Left ventricle myocardium inferior (tissue), 1 donor: ENCODE measurements around the gene DESI1. TPM values are rescaled to one million over a fixed set of nuclear protein-coding genes. Genes with fewer than 3 reads are reported as not detected.

Experiments used
- DNase-seq: peaks from one replicate; pipeline ENCODE4 v3.0.0-alpha.2; 2020
- H3K27ac ChIP-seq: fragments of 200-600 bp; replicated peaks from 2 replicates; pipeline ENCODE4 v1.8.0; 2021
- H3K27me3 ChIP-seq: fragments of 200-600 bp; 2 replicates; pipeline ENCODE4 v1.8.0; 2021; ENCODE audit warnings: low read depth
- H3K36me3 ChIP-seq: fragments of 200-600 bp; 2 replicates; pipeline ENCODE4 v1.8.0; 2021
- H3K4me1 ChIP-seq: fragments of 200-600 bp; 2 replicates; pipeline ENCODE4 v1.8.0; 2021
- H3K4me3 ChIP-seq: fragments of 200-600 bp; 2 replicates; pipeline ENCODE4 v1.8.0; 2021; ENCODE audit warnings: mild to moderate bottlenecking, moderate library complexity
- H3K9me3 ChIP-seq: fragments of 200-600 bp; replicated peaks from 2 replicates; pipeline ENCODE4 v1.8.0; 2021
- CTCF ChIP-seq: fragments of 200-600 bp; IDR thresholded peaks from 2 replicates; pipeline ENCODE4 v1.8.0; 2021; ENCODE audit warnings: antibody characterized with exemption, mild to moderate bottlenecking, borderline replicate concordance
- intact Hi-C: fragments of 100-400 bp; cut with micrococcal nuclease; formaldehyde crosslinking; loops from one replicate; pipeline ENCODE4 v1.11.0; 2022
- total RNA-seq: library from RNA; stranded (reverse); fragmentation: NEBNext Ultra II Directional; extraction: Animal tissue kit (Norgen Biotek cat#: 25700); gene quantifications from one replicate; pipeline ENCODE4 v1.2.1, GENCODE V29; 2021
- donor health status: DM: no; HTN: yes; CAD: no; lungs with severe emphysema.

Gene DESI1
- total RNA-seq, 1 donor from 2014 or later = 46.2 TPM

GRCh38 chr22:41556561-41556960 lies 64.3 kb downstream of the DESI1 start:
- intact Hi-C loops = no loop called here
- peak overlapping the region; percentile 75 for H3K27ac ChIP-seq

DNA sequence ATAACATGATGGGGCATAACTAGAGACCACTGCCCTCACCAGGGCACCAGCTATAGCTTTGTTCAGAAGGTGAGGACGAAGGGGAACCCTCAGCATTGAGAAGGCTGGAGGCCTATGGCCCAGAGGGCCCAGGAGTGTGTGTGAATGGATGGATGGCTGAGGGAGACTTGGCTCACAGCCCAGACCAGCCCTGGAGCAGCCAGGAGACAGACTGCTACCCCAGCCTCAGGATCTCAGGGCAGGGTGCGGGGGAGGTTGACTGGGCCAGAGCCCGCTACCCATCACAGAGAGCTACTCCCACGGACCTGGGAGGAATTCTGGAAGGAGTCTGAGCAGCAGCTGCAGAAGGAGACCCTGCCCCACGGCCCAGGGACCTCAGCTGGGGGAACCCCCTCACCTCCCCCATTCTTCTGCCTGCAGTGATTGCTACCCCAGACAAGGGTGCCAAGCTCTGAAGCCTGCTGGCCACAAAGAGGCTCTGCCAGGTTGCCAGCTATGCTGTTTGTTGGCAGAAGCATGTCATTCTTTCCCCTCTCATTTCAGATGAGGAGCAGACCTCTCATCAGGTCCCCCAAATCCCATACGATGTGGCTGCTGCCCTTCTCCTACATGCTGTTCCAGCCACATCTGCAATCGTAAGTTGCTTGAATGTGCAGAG lies 65.4 kb downstream of the DESI1 start:
- no peak for DNase-seq
- intact Hi-C loops = no loop called here
- no peak for TF ChIP-seq CTCF
- Histone ChIP-seq H3K4me3 (no peak overlapping the region), H3K27ac (no peak overlapping the region), H3K9me3 (no peaks in the 10 kb centered on the region), H3K27me3 (peaks cover 4% of the 10 kb centered on the region), H3K36me3 (no peaks in the 10 kb centered on the region), H3K4me1 (peaks cover 47% of the 10 kb centered on the region)

More at GRCh38 chr22:41556561-41556960, 64.3 kb downstream of the DESI1 start:
- no peak for TF ChIP-seq CTCF
- no peak for DNase-seq
- H3K4me3 ChIP-seq = no peak overlapping the region
- H3K27me3 ChIP-seq = peaks cover 4% of the 10 kb centered on the region
- no peaks in the 10 kb centered on the region for H3K9me3 ChIP-seq
- H3K36me3 ChIP-seq = no peaks in the 10 kb centered on the region
- peaks cover 54% of the 10 kb centered on the region for H3K4me1 ChIP-seq

GRCh38 chr22:41551877-41552582 lies 68.8 kb downstream of the DESI1 start:
- H3K9me3 ChIP-seq = no peaks in the 10 kb centered on the region
- no peak overlapping the region for H3K27ac ChIP-seq
- no peak for DNase-seq
- intact Hi-C loops = no loop called here
- H3K36me3 ChIP-seq = no peaks in the 10 kb centered on the region
- H3K27me3 ChIP-seq = no peaks in the 10 kb centered on the region
- TF ChIP-seq CTCF = no peak
- peaks cover 24% of the 10 kb centered on the region for H3K4me1 ChIP-seq
- no peak overlapping the region for H3K4me3 ChIP-seq

DNA sequence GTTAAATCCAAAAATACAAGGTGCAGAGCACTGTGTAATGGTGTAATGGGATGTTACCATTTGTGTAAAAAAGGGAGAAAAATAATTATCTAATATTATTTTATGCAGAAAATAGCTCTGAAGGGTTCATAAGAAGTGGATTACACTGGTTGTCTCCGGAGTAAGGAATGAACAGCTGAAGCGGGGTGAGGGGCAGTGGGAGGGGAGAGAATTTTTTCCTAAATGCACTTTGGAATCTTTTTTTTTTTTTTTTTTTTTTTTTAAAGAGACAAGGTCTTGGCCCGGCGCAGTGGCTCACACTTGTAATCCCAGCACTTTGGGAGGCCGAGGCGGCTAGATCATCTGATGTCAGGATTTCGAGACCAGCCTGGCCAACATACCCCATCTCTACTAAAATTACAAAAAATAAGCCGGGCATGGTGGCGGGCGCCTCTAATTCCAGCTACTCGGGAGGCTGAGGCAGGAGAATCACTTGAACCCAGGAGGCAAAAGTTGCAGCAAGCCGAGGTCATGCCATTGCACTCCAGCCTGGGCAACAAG lies 69.8 kb downstream of the DESI1 start:
- no peak for TF ChIP-seq CTCF
- DNase-seq = no peak
- Histone ChIP-seq H3K4me3 (no peak overlapping the region), H3K9me3 (no peaks in the 10 kb centered on the region), H3K27ac (no peak overlapping the region), H3K27me3 (no peaks in the 10 kb centered on the region), H3K36me3 (no peaks in the 10 kb centered on the region), H3K4me1 (peaks cover 16% of the 10 kb centered on the region)
- intact Hi-C loops = no loop called here

DNA sequence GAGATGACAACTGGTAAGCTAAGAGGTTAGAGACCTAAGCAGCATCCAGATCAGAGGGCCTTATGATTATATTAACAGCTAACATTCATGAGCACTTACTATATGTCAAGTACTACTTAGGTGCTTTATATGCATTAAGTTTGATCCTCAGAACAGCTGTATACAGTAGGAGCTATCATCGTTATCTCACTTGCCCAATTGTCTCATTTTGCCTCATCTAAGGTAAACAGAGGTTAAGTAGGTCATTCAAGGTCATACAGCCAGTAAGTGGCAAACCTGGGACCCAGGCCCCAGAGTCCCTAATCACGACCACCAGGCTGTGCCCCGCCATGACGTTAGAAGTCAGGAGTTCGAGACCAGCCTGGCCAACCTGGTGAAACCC lies 72.0 kb downstream of the DESI1 start:
- DNase-seq = no peak
- H3K9me3 ChIP-seq = no peaks in the 10 kb centered on the region
- H3K4me1 ChIP-seq = peaks cover 13% of the 10 kb centered on the region
- TF ChIP-seq CTCF = no peak
- no peak overlapping the region for H3K27ac ChIP-seq
- intact Hi-C loops = no loop called here
- H3K27me3 ChIP-seq = no peaks in the 10 kb centered on the region
- H3K4me3 ChIP-seq = no peak overlapping the region
- H3K36me3 ChIP-seq = no peaks in the 10 kb centered on the region

Other genes with a start within 250 kb of the DESI1 start
- gene TEF, start 239.1 kb downstream of the DESI1 start, total RNA-seq = 20.1 TPM
- gene TOB2, start 174.2 kb downstream of the DESI1 start, total RNA-seq = 63.6 TPM
- gene PHF5A, start 152.4 kb downstream of the DESI1 start, total RNA-seq = 23.9 TPM
- gene ACO2, start 151.9 kb downstream of the DESI1 start, total RNA-seq = 851 TPM
- gene POLR3H, start 76.6 kb downstream of the DESI1 start, total RNA-seq = 15.8 TPM
- 301 TPM for gene CSDC2, start 60.0 kb downstream of the DESI1 start, total RNA-seq
- gene PMM1, start 31.2 kb downstream of the DESI1 start, total RNA-seq = 18.4 TPM
- 155 TPM for gene XRCC6, start 252 bp upstream of the DESI1 start, total RNA-seq
- gene SNU13, start 67.8 kb upstream of the DESI1 start, total RNA-seq = 197 TPM
- 0.74 TPM for gene MEI1, start 78.5 kb upstream of the DESI1 start, total RNA-seq
- gene CCDC134, start 179.6 kb upstream of the DESI1 start, total RNA-seq = 3.9 TPM
- gene SREBF2, start 212.1 kb upstream of the DESI1 start, total RNA-seq = 74.5 TPM